HL-60 (cell line): ENCODE measurements around the gene XRCC4.

Source experiments
- DNase-seq, 2 experiments: peaks; one replicate each; pipeline ENCODE4 v3.0.0-alpha.2; 2010 to 2020; ENCODE audit warnings: low read depth in 1 of 2, low spot score in 1 of 2
- H3K27ac ChIP-seq: fragments of 250-450 bp; sonication (Bioruptor Pico); replicated peaks from 2 replicates; pipeline ENCODE4 v1.5.1; 2020; ENCODE audit warnings: mild to moderate bottlenecking, moderate library complexity
- H3K27me3 ChIP-seq: fragments of 250-450 bp; sonication (Bioruptor Pico); 2 replicates; pipeline ENCODE4 v1.5.1; 2021; ENCODE audit warnings: mild to moderate bottlenecking, moderate library complexity; ENCODE audit not compliant: insufficient read depth, poor library complexity, severe bottlenecking
- H3K4me3 ChIP-seq: replicated peaks from 2 replicates; pipeline ENCODE4 v1.5.1; 2011; ENCODE audit warnings: mild to moderate bottlenecking, control low read depth, low read length; ENCODE audit not compliant: insufficient read depth
- GABPA ChIP-seq: IDR thresholded peaks from 2 replicates; pipeline ENCODE4 v1.6.1; 2012; ENCODE audit warnings: low read depth
- POLR2AphosphoS5 ChIP-seq: IDR thresholded peaks from 2 replicates; pipeline ENCODE4 v1.6.1; 2012; ENCODE audit warnings: low read depth
- REST ChIP-seq: IDR thresholded peaks from 2 replicates; pipeline ENCODE4 v1.6.1; 2012; ENCODE audit warnings: low read depth; ENCODE audit not compliant: insufficient replicate concordance
- SPI1 ChIP-seq: IDR thresholded peaks from 2 replicates; pipeline ENCODE4 v1.6.1; 2012; ENCODE audit warnings: low read depth, mild to moderate bottlenecking, borderline replicate concordance
- TF ChIP-seq, protein P1 (sequence below): IDR thresholded peaks from one replicate; pipeline ENCODE4 v1.5.1; 2011; ENCODE audit warnings: low read length, control low read depth, inconsistent platforms; ENCODE audit not compliant: insufficient read depth

The XRCC4 gene

GRCh38 chr5:83038924-83039323, 38.4 kb upstream of the XRCC4 start:
- no peak for DNase-seq
- H3K4me3 ChIP-seq: no peak overlapping the region
- H3K27ac ChIP-seq: no peak overlapping the region
- TF ChIP-seq REST (no peak), SPI1 (no peak), GABPA (no peak), POLR2AphosphoS5 (no peak)
- TF ChIP-seq, protein P1, sequence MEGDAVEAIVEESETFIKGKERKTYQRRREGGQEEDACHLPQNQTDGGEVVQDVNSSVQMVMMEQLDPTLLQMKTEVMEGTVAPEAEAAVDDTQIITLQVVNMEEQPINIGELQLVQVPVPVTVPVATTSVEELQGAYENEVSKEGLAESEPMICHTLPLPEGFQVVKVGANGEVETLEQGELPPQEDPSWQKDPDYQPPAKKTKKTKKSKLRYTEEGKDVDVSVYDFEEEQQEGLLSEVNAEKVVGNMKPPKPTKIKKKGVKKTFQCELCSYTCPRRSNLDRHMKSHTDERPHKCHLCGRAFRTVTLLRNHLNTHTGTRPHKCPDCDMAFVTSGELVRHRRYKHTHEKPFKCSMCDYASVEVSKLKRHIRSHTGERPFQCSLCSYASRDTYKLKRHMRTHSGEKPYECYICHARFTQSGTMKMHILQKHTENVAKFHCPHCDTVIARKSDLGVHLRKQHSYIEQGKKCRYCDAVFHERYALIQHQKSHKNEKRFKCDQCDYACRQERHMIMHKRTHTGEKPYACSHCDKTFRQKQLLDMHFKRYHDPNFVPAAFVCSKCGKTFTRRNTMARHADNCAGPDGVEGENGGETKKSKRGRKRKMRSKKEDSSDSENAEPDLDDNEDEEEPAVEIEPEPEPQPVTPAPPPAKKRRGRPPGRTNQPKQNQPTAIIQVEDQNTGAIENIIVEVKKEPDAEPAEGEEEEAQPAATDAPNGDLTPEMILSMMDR: no peak
- no peaks in the 10 kb centered on the region for H3K27me3 ChIP-seq

GRCh38 chr5:83042507-83042906, 34.8 kb upstream of the XRCC4 start:
- Histone ChIP-seq H3K4me3 (no peak overlapping the region), H3K27ac (no peak overlapping the region), H3K27me3 (no peaks in the 10 kb centered on the region)
- no peak for DNase-seq
- TF ChIP-seq REST (no peak), SPI1 (no peak), POLR2AphosphoS5 (no peak), GABPA (no peak)
- TF ChIP-seq, protein P1: no peak

GRCh38 chr5:83044926-83045325, 32.4 kb upstream of the XRCC4 start:
- TF ChIP-seq GABPA: no peak
- no peak for TF ChIP-seq SPI1
- TF ChIP-seq, protein P1: no peak
- no peak for TF ChIP-seq REST
- TF ChIP-seq POLR2AphosphoS5: no peak
- no peak overlapping the region for H3K4me3 ChIP-seq
- no peak for DNase-seq
- no peak overlapping the region for H3K27ac ChIP-seq
- no peaks in the 10 kb centered on the region for H3K27me3 ChIP-seq
